A673 (cell line): ENCODE measurements around the gene FEV.

ENCODE experiments used
- CTCF ChIP-seq: fragments of 300-800, 200-600 bp; sonication (generic); conservative IDR thresholded peaks from 2 replicates; pipeline ENCODE4 v1.5.1; 2017; ENCODE audit warnings: low read depth, mild to moderate bottlenecking, antibody characterized with exemption, low read length, moderate library complexity, mixed read lengths
- EZH2 ChIP-seq: fragments of 200-600 bp; sonication (generic); IDR thresholded peaks from 2 replicates; pipeline ENCODE4 v1.6.1; 2017; ENCODE audit warnings: borderline replicate concordance, low read depth, mild to moderate bottlenecking, mixed read lengths, antibody characterized with exemption, low read length; ENCODE audit not compliant: poor library complexity, severe bottlenecking

- TF ChIP-seq CTCF (no peak), EZH2 (no peak)
Measured at GRCh38 chr2:218959761-218960308, 25.1 kb downstream of the FEV start.
